GM12892 (cell line): ENCODE data around the gene GHR.

Source experiments
- POLR2A ChIP-seq: IDR thresholded peaks from 2 replicates; pipeline ENCODE4 v1.6.1; 2011; ENCODE audit warnings: low read depth, low read length, control low read depth
- POLR2AphosphoS5 ChIP-seq: IDR thresholded peaks from 2 replicates; pipeline ENCODE4 v1.6.1; 2011; ENCODE audit warnings: low read depth, low read length, control low read depth
- TAF1 ChIP-seq: IDR thresholded peaks from 2 replicates; pipeline ENCODE4 v1.6.1; 2011; ENCODE audit warnings: low read depth, mild to moderate bottlenecking, control low read depth, low read length, borderline replicate concordance

DNA sequence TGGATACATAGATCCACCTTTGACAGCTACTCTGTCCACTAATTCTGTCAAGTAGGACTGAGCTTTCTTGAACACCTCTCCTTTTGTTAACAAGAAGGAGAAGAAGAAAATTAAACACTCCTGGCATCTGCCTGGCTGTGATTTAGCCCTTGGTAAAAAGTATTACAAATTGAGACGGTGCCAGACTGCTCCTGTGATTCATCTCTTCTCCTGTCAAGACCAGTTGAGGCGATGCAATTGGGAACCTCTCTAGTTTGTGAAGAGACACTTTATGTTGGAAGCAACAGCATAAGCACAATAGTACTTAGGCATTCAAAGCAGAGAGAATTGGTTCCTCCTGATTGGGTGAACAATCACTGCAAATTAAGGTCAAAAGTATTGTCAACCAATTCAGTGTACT lies 72.7 kb downstream of the GHR start:
- TF ChIP-seq POLR2AphosphoS5 (no peak), POLR2A (no peak), TAF1 (no peak)
